ENCODE data around the gene NFIX. TPM values are rescaled to one million over a fixed set of nuclear protein-coding genes. Genes with fewer than 3 reads are reported as not detected.

NFIX gene
- total RNA-seq, 1 donor from 2014 or later, result 5.0 TPM

GRCh38 chr19:13138171-13138915 lies 143.1 kb downstream of the NFIX start:
- DNase-seq (ENCODE audit: extremely low read depth, low read depth, low spot score), result no peak

GRCh38 chr19:13138916-13139198 lies 143.6 kb downstream of the NFIX start:
- DNase-seq (ENCODE audit: extremely low read depth, low read depth, low spot score), result no peak

DNA sequence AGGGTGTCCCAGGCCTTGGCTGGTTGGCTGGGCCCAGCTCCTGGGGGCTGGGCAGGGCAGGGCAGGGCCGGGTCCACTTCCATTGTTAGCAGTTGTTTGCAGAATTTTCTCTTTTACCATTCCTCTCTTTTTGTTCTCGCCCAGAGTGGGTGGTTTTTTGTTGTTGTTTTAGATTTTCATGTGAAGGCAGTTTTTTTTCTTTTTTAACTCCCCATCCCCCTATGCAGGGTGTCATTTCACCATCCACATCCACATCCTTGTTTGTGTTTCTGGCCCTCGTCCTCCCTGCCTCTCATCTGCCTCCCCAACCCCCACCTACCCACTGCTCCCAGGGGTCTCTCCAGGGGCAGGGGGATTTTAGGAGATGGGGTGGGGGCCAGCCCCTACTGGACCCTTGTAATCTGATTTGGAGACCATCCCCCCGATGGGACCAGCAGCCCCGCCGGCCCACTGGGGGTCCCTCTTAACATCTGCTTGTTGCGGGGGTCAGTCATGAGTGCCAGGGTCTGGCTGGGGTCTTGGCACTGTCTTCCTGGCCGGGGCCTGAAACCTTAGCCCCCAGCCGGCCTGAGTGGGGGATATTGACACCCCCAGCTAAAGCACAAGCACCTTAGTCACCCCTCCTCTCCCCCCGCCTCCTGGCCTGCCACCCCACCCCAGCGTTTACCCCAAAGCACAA lies 144.5 kb downstream of the NFIX start:
- DNase-seq (ENCODE audit: extremely low read depth, low read depth, low spot score), result no peak

GRCh38 chr19:13146763-13147563 lies 151.7 kb downstream of the NFIX start:
- no peak for DNase-seq (ENCODE audit: extremely low read depth, low read depth, low spot score)

Other genes starting within 250 kb of the NFIX start
- gene BEST2, start 243.7 kb upstream of the NFIX start, total RNA-seq, result not detected in 2 replicates
- gene HOOK2, start 219.9 kb upstream of the NFIX start, total RNA-seq, result 24.9 and 33.1 TPM in 2 replicates
- 110 and 298 TPM in 2 replicates for gene JUNB, start 204.0 kb upstream of the NFIX start, total RNA-seq
- gene PRDX2, start 193.7 kb upstream of the NFIX start, total RNA-seq, result 325 and 362 TPM in 2 replicates
- gene THSD8, start 193.4 kb upstream of the NFIX start, total RNA-seq, result not detected in 2 replicates
- gene RNASEH2A, start 188.9 kb upstream of the NFIX start, total RNA-seq, result 16.4 and 17.2 TPM in 2 replicates
- not detected in 2 replicates for gene RTBDN, start 160.9 kb upstream of the NFIX start, total RNA-seq
- gene MAST1, start 157.0 kb upstream of the NFIX start, total RNA-seq, result 0.64 and 3.2 TPM in 2 replicates
- 40.1 and 56.4 TPM in 2 replicates for gene DNASE2, start 114.0 kb upstream of the NFIX start, total RNA-seq
- gene KLF1, start 108.3 kb upstream of the NFIX start, total RNA-seq, result not detected in 2 replicates
- gene GCDH, start 104.3 kb upstream of the NFIX start, total RNA-seq, result 17.7 and 35.7 TPM in 2 replicates
- gene SYCE2, start 76.2 kb upstream of the NFIX start, total RNA-seq, result 0.64 TPM in 1 of 2 replicates, not detected in the other
- gene FARSA, start 61.8 kb upstream of the NFIX start, total RNA-seq, result 74.0 TPM in 2 replicates
- gene CALR, start 56.9 kb upstream of the NFIX start, total RNA-seq, result 1,355 and 1,382 TPM in 2 replicates
- gene RAD23A, start 49.6 kb upstream of the NFIX start, total RNA-seq, result 86.7 and 105 TPM in 2 replicates
- gene GADD45GIP1, start 38.3 kb upstream of the NFIX start, total RNA-seq, result 58.2 and 64.6 TPM in 2 replicates
- 0.05 TPM in 1 of 2 replicates, not detected in the other for gene DAND5, start 25.9 kb upstream of the NFIX start, total RNA-seq
- gene LYL1, start 107.4 kb downstream of the NFIX start, total RNA-seq, result 92.6 and 105 TPM in 2 replicates
- gene TRMT1, start 121.3 kb downstream of the NFIX start, total RNA-seq, result 39.8 and 40.0 TPM in 2 replicates
- gene NACC1, start 122.8 kb downstream of the NFIX start, total RNA-seq, result 75.0 and 99.9 TPM in 2 replicates
- gene STX10, start 154.9 kb downstream of the NFIX start, total RNA-seq, result 74.7 and 81.5 TPM in 2 replicates
- 87.8 and 135 TPM in 2 replicates for gene IER2, start 154.9 kb downstream of the NFIX start, total RNA-seq

Measured in glomerular endothelial cell (primary cell).